DMS79 treated with DMSO at 0.1 percent for 48 hours (cell line): ENCODE data around the gene GPR108.
"Not testable (repeated sequence)": the region's sequence is repeated elsewhere in the genome, so short reads cannot be mapped to it uniquely, and the experiment has no call there.

ENCODE experiments used
- DNase-seq: peaks from one replicate; lab custom pipeline; 2025; lab: John Stamatoyannopoulos, UW

The GPR108 gene

GRCh38 chr19:6720369-6721137 is 16.8 kb downstream of the GPR108 start, which contains the start of gene C3:
TSS of gene C3 (minus strand) at chr19:6720650. CDS start at chr19:6720589, 61 bp downstream.
- no peak for DNase-seq

- no peak for DNase-seq
These were observed 17.4 kb downstream of the GPR108 start for GRCh38 chr19:6719992-6720368.

GRCh38 chr19:6719540-6719861 is 17.9 kb downstream of the GPR108 start:
- no peak for DNase-seq

GRCh38 chr19:6718741-6719539 is 18.4 kb downstream of the GPR108 start:
- DNase-seq, result no peak

- DNase-seq, result no peak
These were observed 19.2 kb downstream of the GPR108 start for GRCh38 chr19:6718111-6718740.

GRCh38 chr19:6717441-6717971 is 19.9 kb downstream of the GPR108 start:
- no peak for DNase-seq

GRCh38 chr19:6717036-6717435 is 20.3 kb downstream of the GPR108 start:
- no peak for DNase-seq

GRCh38 chr19:6716610-6716970 is 20.8 kb downstream of the GPR108 start:
- DNase-seq, result no peak

- DNase-seq, result no peak
These were observed 22.4 kb downstream of the GPR108 start for GRCh38 chr19:6714749-6715555.

GRCh38 chr19:6713773-6714692 is 23.3 kb downstream of the GPR108 start:
- no peak for DNase-seq

- DNase-seq, result no peak
These were observed 24.4 kb downstream of the GPR108 start for GRCh38 chr19:6712692-6713670.

GRCh38 chr19:6712231-6712630 is 25.1 kb downstream of the GPR108 start:
- DNase-seq, result no peak

- DNase-seq, result no peak
These were observed 25.8 kb downstream of the GPR108 start for GRCh38 chr19:6711605-6712004.

GRCh38 chr19:6711078-6711361 is 26.4 kb downstream of the GPR108 start:
- DNase-seq, result no peak

- no peak for DNase-seq
These were observed 26.9 kb downstream of the GPR108 start for GRCh38 chr19:6710273-6711077.

GRCh38 chr19:6709549-6709948 is 27.8 kb downstream of the GPR108 start:
- DNase-seq, result no peak

- DNase-seq, result not testable (repeated sequence)
These were observed 28.5 kb downstream of the GPR108 start for GRCh38 chr19:6708913-6709312.

GRCh38 chr19:6708346-6708745 is 29.0 kb downstream of the GPR108 start:
- DNase-seq, result no peak

- DNase-seq, result no peak
These were observed 29.7 kb downstream of the GPR108 start for GRCh38 chr19:6707658-6708018.
